Prostate gland (tissue), 2 donors: ENCODE measurements around the gene ELN.

Experiments
- CTCF ChIP-seq, 4 experiments: fragments of 200-600 bp in 2 of 4; fragments of 450-650 bp in 2 of 4; sonication (generic) in 2 of 4; IDR thresholded peaks; 1 replicate in 3 of 4; 2 replicates in 1 of 4; pipeline ENCODE4 v1.5.1; 2016 to 2019; ENCODE audit warnings: antibody characterized with exemption in 4 of 4, mild to moderate bottlenecking in 2 of 4, moderate library complexity in 2 of 4
- POLR2A ChIP-seq: fragments of 450-650 bp; IDR thresholded peaks from one replicate; pipeline ENCODE4 v1.6.1; 2016; ENCODE audit warnings: antibody characterized with exemption, mild to moderate bottlenecking

DNA sequence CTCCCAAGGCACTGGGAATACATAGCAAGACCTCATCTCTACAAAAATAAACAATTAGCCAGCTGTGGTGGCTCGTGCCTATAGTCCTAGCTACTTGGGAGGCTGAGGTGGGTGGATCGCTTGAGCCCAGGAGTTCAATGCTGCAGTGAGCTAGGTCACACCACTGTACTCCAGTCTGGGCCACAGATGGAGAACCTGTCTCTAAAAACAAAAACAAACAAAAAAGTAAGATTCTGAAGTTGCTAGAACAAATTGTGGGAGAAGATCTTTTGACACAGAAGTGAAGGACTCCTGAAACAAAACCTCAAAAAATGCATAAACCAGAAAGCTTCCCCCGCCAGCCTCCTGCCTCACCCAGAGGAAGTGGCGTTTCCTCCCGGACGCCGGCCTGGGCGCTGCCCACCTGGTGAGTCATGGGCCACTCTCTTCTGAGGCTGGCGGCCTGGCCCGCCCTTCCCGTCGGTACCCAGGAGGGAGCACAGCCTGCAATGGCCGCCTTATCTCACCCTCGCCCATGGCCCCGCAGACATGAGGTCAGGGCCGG, 25.4 kb upstream of the ELN start:
- no peak for TF ChIP-seq CTCF (IDR thresholded peaks at IDR 0.05)
- no peak for TF ChIP-seq POLR2A
